Stimulated activated CD4-positive, alpha-beta T cell treated with anti-CD3 and anti-CD28 coated beads, Interleukin-1b, Interleukin-23, amount 100 ng/mL, for 4 hours (primary cell): ENCODE data around the gene MED27.

ENCODE experiments used
- DNase-seq, 2 donors: peaks; one replicate each; pipeline ENCODE4 v3.0.0-alpha.2; 2020; ENCODE audit warnings: low read depth in 2 of 2

The MED27 gene

GRCh38 chr9:131854896-131855613 is 224.6 kb downstream of the MED27 start:
- no peak for DNase-seq

- no peak for DNase-seq
These were observed 225.3 kb downstream of the MED27 start for GRCh38 chr9:131854334-131854733.

- DNase-seq = no peak
These were observed 226.2 kb downstream of the MED27 start for GRCh38 chr9:131853434-131853833.

GRCh38 chr9:131851414-131851813 is 228.3 kb downstream of the MED27 start:
- DNase-seq = no peak

GRCh38 chr9:131849391-131849790 is 230.3 kb downstream of the MED27 start:
- DNase-seq = no peak

GRCh38 chr9:131848570-131849160 is 231.0 kb downstream of the MED27 start:
- DNase-seq = no peak

GRCh38 chr9:131847665-131848354 is 231.9 kb downstream of the MED27 start:
- no peak for DNase-seq

- no peak for DNase-seq
These were observed 234.1 kb downstream of the MED27 start for GRCh38 chr9:131845305-131846298.

GRCh38 chr9:131844745-131845118 is 234.9 kb downstream of the MED27 start:
- DNase-seq = no peak

- no peak for DNase-seq
These were observed 235.5 kb downstream of the MED27 start for GRCh38 chr9:131843989-131844744.

GRCh38 chr9:131841765-131842318 is 237.8 kb downstream of the MED27 start:
- no peak for DNase-seq

- no peak for DNase-seq
These were observed 238.6 kb downstream of the MED27 start for GRCh38 chr9:131840751-131841702.

GRCh38 chr9:131840220-131840619 is 239.4 kb downstream of the MED27 start:
- DNase-seq = no peak

- peak in 1 of 2 donors; percentile 28 for DNase-seq
These were observed 240.2 kb downstream of the MED27 start for GRCh38 chr9:131839281-131840084.

- no peak for DNase-seq
These were observed 241.0 kb downstream of the MED27 start for GRCh38 chr9:131838530-131839280.

GRCh38 chr9:131837836-131838235 is 241.8 kb downstream of the MED27 start:
- DNase-seq = no peak

- no peak for DNase-seq
These were observed 242.4 kb downstream of the MED27 start for GRCh38 chr9:131837316-131837715.
